GM18951 (cell line): Measurements from ENCODE around the gene KRT3.

Experiments
- POLR2A ChIP-seq: IDR thresholded peaks from 4 replicates; pipeline ENCODE4 v1.6.1; 2011; ENCODE audit warnings: mild to moderate bottlenecking; ENCODE audit not compliant: insufficient read length, insufficient read depth; ENCODE audit errors: extremely low read depth
- in situ Hi-C: fragments of 300-500 bp; cut with MboI; formaldehyde crosslinking; loops from one replicate; pipeline ENCODE4 v1.12.0; 2022; ENCODE audit warnings: low sequenced_read_pairs, mixed read lengths, inconsistent platforms; ENCODE audit not compliant: unreplicated experiment

KRT3 gene

DNA sequence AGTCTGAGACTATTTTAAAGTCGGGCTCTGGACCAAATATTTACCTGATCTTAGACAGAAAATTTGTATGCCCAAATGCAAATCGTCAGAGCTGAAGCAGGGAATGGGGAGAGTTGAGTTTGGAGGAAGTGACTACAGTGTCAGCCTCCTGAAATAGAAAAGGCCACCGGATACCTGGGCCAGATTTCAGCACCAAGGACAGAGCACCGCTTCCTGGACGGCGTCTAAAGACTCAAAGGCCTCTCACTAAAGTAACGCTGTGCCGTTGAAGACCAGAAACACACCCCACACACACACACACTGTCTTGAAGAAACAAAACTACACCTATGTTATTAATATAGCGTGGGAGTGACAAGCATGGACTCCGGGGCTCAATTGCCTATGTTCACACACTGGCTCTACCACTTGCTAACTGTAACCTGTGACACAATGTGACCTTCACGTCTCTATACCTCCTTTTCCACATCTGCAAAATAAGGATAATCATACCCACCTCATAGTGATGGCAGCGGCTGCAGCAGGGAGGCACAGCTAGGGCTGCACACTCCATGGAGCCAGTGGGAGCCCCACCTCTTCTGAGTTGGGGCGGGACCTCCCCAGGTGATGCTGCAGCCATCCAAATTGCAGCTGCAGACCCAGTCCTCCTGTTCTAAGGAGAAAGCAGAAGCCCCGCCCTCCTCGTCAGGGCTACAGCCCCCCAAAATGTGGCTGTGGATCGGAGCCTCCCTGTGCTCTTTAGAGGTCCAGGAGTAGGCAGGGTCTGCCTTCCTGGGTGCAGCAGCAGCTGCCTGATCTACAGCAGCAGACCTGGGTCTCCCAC lies 54.3 kb downstream of the KRT3 start:
- in situ Hi-C loops = no loop called here
- TF ChIP-seq POLR2A = no peak

DNA sequence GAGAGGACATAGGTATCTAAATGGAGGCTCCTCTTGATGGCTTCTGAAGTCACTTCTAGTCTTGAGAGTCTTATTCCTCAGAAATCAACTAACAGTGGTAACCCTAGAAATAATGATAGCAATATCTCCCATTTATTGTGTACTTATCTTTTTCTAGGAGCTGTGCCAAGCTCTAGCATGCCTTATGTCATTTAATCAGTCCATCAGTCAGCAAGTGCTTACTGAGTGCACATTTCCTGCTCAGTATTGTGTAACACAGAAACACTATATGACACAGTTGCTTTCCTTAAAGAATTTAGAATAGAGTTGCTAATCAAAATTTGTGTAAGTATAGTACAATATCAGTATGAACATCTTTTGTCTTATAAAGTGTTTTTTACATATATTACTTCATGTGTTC lies 55.3 kb downstream of the KRT3 start:
- no peak for TF ChIP-seq POLR2A
- in situ Hi-C loops = no loop called here

- in situ Hi-C loops = no loop called here
- TF ChIP-seq POLR2A = no peak
These were observed 56.0 kb downstream of the KRT3 start for GRCh38 chr12:52739963-52740362.
